Neuronal stem cell (in vitro differentiated cells): ENCODE data around the gene XPOT.

Experiments used
- DNase-seq: peaks from one replicate; pipeline ENCODE4 v3.0.0-alpha.2; 2013; ENCODE audit warnings: low spot score
- H2AFZ ChIP-seq: one replicate; pipeline ENCODE4 v1.6.1; 2013; ENCODE audit warnings: mild to moderate bottlenecking, low read length, inconsistent platforms
- H2AK5ac ChIP-seq: 2 replicates; pipeline ENCODE4 v1.6.1; 2013; ENCODE audit warnings: low read depth, mild to moderate bottlenecking, inconsistent platforms, low read length, moderate library complexity, mixed read lengths
- H2BK120ac ChIP-seq: 2 replicates; pipeline ENCODE4 v1.6.1; 2013; ENCODE audit warnings: low read depth, mild to moderate bottlenecking, inconsistent platforms, low read length, moderate library complexity, mixed read lengths
- H2BK12ac ChIP-seq: one replicate; pipeline ENCODE4 v1.6.1; 2013; ENCODE audit warnings: low read length, inconsistent platforms
- H2BK15ac ChIP-seq: 2 replicates; pipeline ENCODE4 v1.6.1; 2013; ENCODE audit warnings: mild to moderate bottlenecking, low read length, inconsistent platforms, mixed read lengths
- H2BK5ac ChIP-seq: one replicate; pipeline ENCODE4 v1.6.1; 2013; ENCODE audit warnings: inconsistent platforms, mild to moderate bottlenecking, low read length, moderate library complexity
- H3K14ac ChIP-seq: one replicate; pipeline ENCODE4 v1.6.1; 2013; ENCODE audit warnings: low read length, inconsistent platforms
- H3K18ac ChIP-seq: 2 replicates; pipeline ENCODE4 v1.6.1; 2013; ENCODE audit warnings: low read length, inconsistent platforms
- H3K23ac ChIP-seq: 2 replicates; pipeline ENCODE4 v1.6.1; 2013; ENCODE audit warnings: low read depth, mild to moderate bottlenecking, mixed read lengths, low read length, inconsistent platforms; ENCODE audit not compliant: poor library complexity
- H3K27ac ChIP-seq: replicated peaks from 3 replicates; pipeline ENCODE4 v1.5.1; 2013; ENCODE audit warnings: low read length, inconsistent platforms
- H3K27me3 ChIP-seq, 3 experiments: 2 replicates each; pipeline ENCODE4 v1.6.1; 2013; ENCODE audit warnings: low read length in 3 of 3, mild to moderate bottlenecking in 2 of 3, inconsistent platforms in 1 of 3, low read depth in 1 of 3, mixed read lengths in 1 of 3, moderate library complexity in 1 of 3; ENCODE audit not compliant: control insufficient read depth in 3 of 3, insufficient read depth in 3 of 3
- H3K36me3 ChIP-seq, 2 donors: replicated peaks in 1 of 2; 2 replicates each; pipeline ENCODE4 v1.6.1; 2013; ENCODE audit warnings: low read length in 2 of 2; ENCODE audit not compliant: control insufficient read depth in 2 of 2, insufficient read depth in 2 of 2
- H3K4ac ChIP-seq: 2 replicates; pipeline ENCODE4 v1.6.1; 2013; ENCODE audit warnings: inconsistent platforms, mild to moderate bottlenecking, low read length, moderate library complexity
- H3K4me1 ChIP-seq, 2 donors: 1 replicate in 1 of 2; 2 replicates in 1 of 2; pipeline ENCODE4 v1.6.1; 2013; ENCODE audit warnings: low read length in 2 of 2, low read depth in 1 of 2; ENCODE audit not compliant: control insufficient read depth in 2 of 2, insufficient read depth in 1 of 2
- H3K4me2 ChIP-seq: one replicate; pipeline ENCODE4 v1.6.1; 2013; ENCODE audit warnings: mild to moderate bottlenecking, low read length, inconsistent platforms; ENCODE audit not compliant: insufficient read depth, poor library complexity, severe bottlenecking
- H3K4me3 ChIP-seq, 2 donors: 2 replicates each; pipeline ENCODE4 v1.5.1; 2013; ENCODE audit warnings: low read length in 2 of 2, mild to moderate bottlenecking in 2 of 2, inconsistent platforms in 1 of 2, moderate library complexity in 1 of 2
- H3K79me1 ChIP-seq: one replicate; pipeline ENCODE4 v1.6.1; 2013; ENCODE audit warnings: low read depth, mild to moderate bottlenecking, inconsistent platforms, low read length, moderate library complexity
- H3K9ac ChIP-seq: one replicate; pipeline ENCODE4 v1.6.1; 2013; ENCODE audit warnings: mild to moderate bottlenecking, low read depth, low read length, inconsistent platforms; ENCODE audit not compliant: poor library complexity
- H3K9me3 ChIP-seq, 2 donors: replicated peaks in 1 of 2; 2 replicates each; pipeline versions ENCODE3 to v1.6.1; 2013; ENCODE audit warnings: low read length in 2 of 2, mild to moderate bottlenecking in 2 of 2, inconsistent platforms in 1 of 2, low read depth in 1 of 2, mixed read lengths in 1 of 2, moderate library complexity in 1 of 2; ENCODE audit not compliant: control insufficient read depth in 2 of 2, insufficient read depth in 1 of 2
- H4K8ac ChIP-seq: one replicate; pipeline ENCODE4 v1.6.1; 2013; ENCODE audit warnings: low read depth, mild to moderate bottlenecking, inconsistent platforms, low read length, moderate library complexity
- H4K91ac ChIP-seq: one replicate; pipeline ENCODE4 v1.6.1; 2013; ENCODE audit warnings: low read length, low read depth, mild to moderate bottlenecking, inconsistent platforms; ENCODE audit not compliant: poor library complexity
- WGBS, 2 donors: extraction: QIAGEN DNeasy Blood & Tissue Kit; methylation state at CpG; one replicate each; pipeline ENCODE4 v1.1.7; 2013; ENCODE audit warnings: missing lambda C conversion rate in 2 of 2, mixed read lengths in 1 of 2; ENCODE audit not compliant: insufficient read length in 2 of 2, insufficient replicate concordance in 1 of 2; ENCODE audit errors: extremely low coverage in 2 of 2; 5-methylcytosine and 5-hydroxymethylcytosine counted together

Gene XPOT

GRCh38 chr12:64445490-64445889 is 41.3 kb downstream of the XPOT start:
- H3K23ac ChIP-seq = no peak overlapping the region
- H2BK15ac ChIP-seq = no peak overlapping the region
- H3K14ac ChIP-seq = no peak overlapping the region
- no peak overlapping the region for H3K4me2 ChIP-seq
- no peak overlapping the region for H3K4me3 ChIP-seq
- no peak overlapping the region for H2BK12ac ChIP-seq
- no peak overlapping the region for H2AK5ac ChIP-seq
- H3K9me3 ChIP-seq = no peaks in the 10 kb centered on the region
- H3K27ac ChIP-seq = no peak overlapping the region
- H3K4me1 ChIP-seq = peaks cover 0 to 3% of the 10 kb centered on the region in 2 donors
- H4K8ac ChIP-seq = no peak overlapping the region
- H3K36me3 ChIP-seq = peaks cover 15 to 91% of the 10 kb centered on the region in 2 donors
- no peak overlapping the region for H3K9ac ChIP-seq
- WGBS, 2 donors = no CpG with 5 or more reads among the region's 2 CpGs
- no peaks in the 10 kb centered on the region for H3K27me3 ChIP-seq
- no peaks in the 10 kb centered on the region for H3K79me1 ChIP-seq
- DNase-seq = no peak
- H2BK120ac ChIP-seq = no peak overlapping the region
- H3K18ac ChIP-seq = no peak overlapping the region
- H2AFZ ChIP-seq = no peak overlapping the region
- H3K4ac ChIP-seq = no peak overlapping the region
- no peak overlapping the region for H4K91ac ChIP-seq
- H2BK5ac ChIP-seq = no peak overlapping the region

- Histone ChIP-seq H3K79me1 (no peaks in the 10 kb centered on the region), H3K27ac (no peak overlapping the region), H2BK120ac (no peak overlapping the region), H4K91ac (no peak overlapping the region), H3K4ac (no peak overlapping the region), H2BK5ac (no peak overlapping the region), H3K4me1 (peaks cover 0 to 3% of the 10 kb centered on the region in 2 donors), H3K36me3 (peaks cover 14 to 83% of the 10 kb centered on the region in 2 donors), H2AK5ac (no peak overlapping the region), H2BK15ac (no peak overlapping the region), H3K9ac (no peak overlapping the region), H4K8ac (no peak overlapping the region), H3K4me3 (no peak overlapping the region), H3K9me3 (no peaks in the 10 kb centered on the region), H2BK12ac (no peak overlapping the region), H2AFZ (no peak overlapping the region), H3K27me3 (no peaks in the 10 kb centered on the region), H3K4me2 (no peak overlapping the region), H3K18ac (no peak overlapping the region), H3K14ac (no peak overlapping the region), H3K23ac (no peak overlapping the region)
- WGBS, 2 donors = no CpG with 5 or more reads among the region's 1 CpG
- DNase-seq = no peak
These were observed 42.1 kb downstream of the XPOT start for GRCh38 chr12:64446295-64446694.

- no peak overlapping the region for H4K91ac ChIP-seq
These were observed 46.0 kb downstream of the XPOT start for GRCh38 chr12:64450057-64450640.

GRCh38 chr12:64450711-64451486 is 46.7 kb downstream of the XPOT start:
- peak; percentile 79 for DNase-seq
- no peak overlapping the region for H2BK5ac ChIP-seq
- no peak overlapping the region for H4K91ac ChIP-seq
- H3K18ac ChIP-seq = no peak overlapping the region
- H3K4me1 ChIP-seq = peaks cover 2 to 3% of the 10 kb centered on the region in 2 donors
- no peak overlapping the region for H2BK15ac ChIP-seq
- no peak overlapping the region for H3K9ac ChIP-seq
- no CpG with 5 or more reads among the region's 8 CpGs for WGBS, 2 donors
- H2AK5ac ChIP-seq = no peak overlapping the region
- no peak overlapping the region for H2BK12ac ChIP-seq
- H3K23ac ChIP-seq = no peak overlapping the region
- no peak overlapping the region for H2BK120ac ChIP-seq
- H3K4me3 ChIP-seq = peak overlapping the region; percentile 66 to 83
- peaks cover 6 to 44% of the 10 kb centered on the region in 2 donors for H3K36me3 ChIP-seq
- peaks cover 2% of the 10 kb centered on the region for H3K79me1 ChIP-seq
- no peak overlapping the region for H4K8ac ChIP-seq
- no peaks in the 10 kb centered on the region for H3K9me3 ChIP-seq
- H3K27me3 ChIP-seq = no peaks in the 10 kb centered on the region
- no peak overlapping the region for H3K4ac ChIP-seq
- H3K4me2 ChIP-seq = peak overlapping the region; percentile 50
- peak overlapping the region; percentile 99 for H3K27ac ChIP-seq
- H2AFZ ChIP-seq = peak overlapping the region; percentile 96
- H3K14ac ChIP-seq = no peak overlapping the region

More at GRCh38 chr12:64450057-64450640, 46.0 kb downstream of the XPOT start:
- Histone ChIP-seq H2BK12ac (no peak overlapping the region), H3K9ac (no peak overlapping the region), H3K4ac (no peak overlapping the region), H3K4me2 (peak overlapping the region; percentile 22), H2AK5ac (no peak overlapping the region), H4K8ac (no peak overlapping the region), H3K23ac (no peak overlapping the region), H2AFZ (no peak overlapping the region), H3K79me1 (peaks cover 2% of the 10 kb centered on the region), H3K9me3 (no peaks in the 10 kb centered on the region), H3K36me3 (peaks cover 6 to 47% of the 10 kb centered on the region in 2 donors), H2BK120ac (no peak overlapping the region), H3K18ac (no peak overlapping the region), H2BK15ac (no peak overlapping the region), H3K4me1 (peaks cover 2 to 3% of the 10 kb centered on the region in 2 donors), H3K27me3 (no peaks in the 10 kb centered on the region), H3K27ac (peak overlapping the region; percentile 87), H2BK5ac (no peak overlapping the region), H3K14ac (no peak overlapping the region), H3K4me3 (no peak overlapping the region)
- DNase-seq = no peak
- WGBS, 2 donors = no CpG with 5 or more reads among the region's 2 CpGs
